Body of pancreas (tissue), 4 donors: Measurements from ENCODE around the gene ITGB6.

Experiments
- CTCF ChIP-seq, 7 experiments: fragments of 450-650 bp in 4 of 7; fragments of 200-600 bp in 3 of 7; sonication (generic) in 3 of 7; IDR thresholded peaks; one replicate each; pipeline ENCODE4 v1.5.1; 2016 to 2019; ENCODE audit warnings: antibody characterized with exemption in 7 of 7
- POLR2A ChIP-seq, 3 donors: fragments of 450-650 bp; IDR thresholded peaks; one replicate each; pipeline ENCODE4 v1.6.1; 2016; ENCODE audit warnings: antibody characterized with exemption in 3 of 3, mild to moderate bottlenecking in 2 of 3

- TF ChIP-seq CTCF (IDR thresholded peaks at IDR 0.05) (no peak), POLR2A (IDR thresholded peaks at IDR 0.05) (no peak)
These were observed 35.0 kb downstream of the ITGB6 start for GRCh38 chr2:160165081-160165480.
